ENCODE data around the gene OBSCN. TPM values are rescaled to one million over a fixed set of nuclear protein-coding genes. Genes with fewer than 3 reads are reported as not detected.

The OBSCN gene
- total and polyA plus RNA-seq, 2 donors (not counting 3 experiments of a cell fraction or from before 2014, with no cell fraction given), result 1.5 to 2.9 TPM

DNA sequence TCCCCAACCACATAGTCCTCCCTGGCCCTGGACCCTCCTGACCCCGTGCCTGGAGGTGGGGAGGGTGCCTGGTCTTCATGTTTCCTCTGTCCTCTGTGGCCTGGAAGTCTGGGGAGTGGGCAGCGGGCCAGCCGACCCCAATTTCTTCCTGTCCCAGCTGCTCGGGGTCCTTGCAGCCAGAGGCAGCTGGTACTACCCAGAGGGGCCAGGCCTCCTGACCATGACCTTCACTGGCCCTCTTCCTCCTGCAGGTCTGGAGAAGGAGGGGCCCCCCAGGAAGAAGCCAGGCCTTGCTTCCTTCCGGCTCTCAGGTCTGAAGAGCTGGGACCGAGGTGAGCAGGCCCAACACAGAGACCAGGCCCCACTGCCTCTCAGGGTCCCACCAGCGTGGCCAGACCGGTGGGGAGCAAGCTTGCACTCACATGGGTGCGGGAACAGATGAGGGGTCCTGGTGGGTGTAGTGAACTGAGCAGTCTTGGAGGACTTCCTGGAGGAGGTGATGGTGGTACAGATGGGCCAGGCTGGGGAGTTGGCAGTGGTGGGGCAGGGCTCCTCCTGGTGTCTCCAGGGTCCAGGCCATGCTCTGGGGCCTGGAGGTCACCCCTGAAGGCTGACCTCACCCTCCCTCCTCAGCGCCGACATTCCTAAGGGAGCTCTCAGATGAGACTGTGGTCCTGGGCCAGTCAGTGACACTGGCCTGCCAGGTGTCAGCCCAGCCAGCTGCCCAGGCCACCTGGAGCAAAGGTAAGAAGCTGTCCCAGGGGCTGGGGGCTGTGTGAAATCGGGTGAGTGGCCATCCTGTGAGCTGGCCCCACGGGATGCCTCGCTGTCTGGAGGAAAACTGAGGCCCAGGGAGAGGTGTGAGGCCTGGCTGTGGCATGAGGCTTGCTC, 166.1 kb downstream of the OBSCN start:
- Histone ChIP-seq H3K36me3 (ENCODE audit: control insufficient read depth in 2 of 2, extremely low read depth in 1 of 2, insufficient read depth in 2 of 2, low read length in 2 of 2) (no peaks in the 10 kb centered on the region), H3K27me3 (ENCODE audit: control insufficient read depth in 2 of 2, insufficient read depth in 2 of 2, low read length in 2 of 2) (peaks cover 0 to under 1% of the 10 kb centered on the region in 2 experiments), H4K20me1 (replicated peaks; ENCODE audit: control insufficient read depth, extremely low read depth, insufficient read depth, low read length) (no peaks in the 10 kb centered on the region), H2AFZ (ENCODE audit: low read depth, low read length) (no peak overlapping the region), H3K9me3 (replicated peaks; ENCODE audit: control insufficient read depth, insufficient read depth, low read length) (no peaks in the 10 kb centered on the region), H3K4me3 (replicated peaks in 1 of 3; ENCODE audit: insufficient read depth in 1 of 3, low read depth in 1 of 3, low read length in 3 of 3) (no peak overlapping the region), H3K79me2 (ENCODE audit: control insufficient read depth, insufficient read depth, low read length) (no peaks in the 10 kb centered on the region), H3K4me1 (ENCODE audit: control insufficient read depth, extremely low read depth, insufficient read depth, low read length) (peaks cover 3% of the 10 kb centered on the region), H3K4me2 (ENCODE audit: insufficient read depth, low read length) (no peak overlapping the region), H3K27ac (ENCODE audit: insufficient read depth, low read depth, low read length) (no peak overlapping the region), H3K9ac (replicated peaks; ENCODE audit: extremely low read depth, insufficient read depth, low read length) (no peak overlapping the region), H3K9me1 (replicated peaks; ENCODE audit: control insufficient read depth, extremely low read depth, insufficient read depth, low read length) (no peaks in the 10 kb centered on the region)
- BruUV-seq (replicated peaks), result no TSS peak
- intact Hi-C loops (cut with micrococcal nuclease), result no loop called here
- FAIRE-seq, result no peak
- no peak for DNase-seq (ENCODE audit: low read depth, low spot score)
- TF ChIP-seq FOS (IDR thresholded peaks at IDR 0.05; ENCODE audit: borderline replicate concordance, insufficient read depth, low read length), result no peak
- TF ChIP-seq, protein P1, sequence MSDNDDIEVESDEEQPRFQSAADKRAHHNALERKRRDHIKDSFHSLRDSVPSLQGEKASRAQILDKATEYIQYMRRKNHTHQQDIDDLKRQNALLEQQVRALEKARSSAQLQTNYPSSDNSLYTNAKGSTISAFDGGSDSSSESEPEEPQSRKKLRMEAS (IDR thresholded peaks at IDR 0.05; ENCODE audit: insufficient read depth, insufficient read length), result no peak
- no peak for TF ChIP-seq JUN (IDR thresholded peaks at IDR 0.05; ENCODE audit: borderline replicate concordance, insufficient read depth, insufficient read length, low read depth)
- TF ChIP-seq MYC (IDR thresholded peaks at IDR 0.05; ENCODE audit: low read depth, low read length), result no peak
- TF ChIP-seq POLR2AphosphoS5 (IDR thresholded peaks at IDR 0.05; ENCODE audit: insufficient read depth, low read depth, low read length), result no peak
- TF ChIP-seq, protein P2, sequence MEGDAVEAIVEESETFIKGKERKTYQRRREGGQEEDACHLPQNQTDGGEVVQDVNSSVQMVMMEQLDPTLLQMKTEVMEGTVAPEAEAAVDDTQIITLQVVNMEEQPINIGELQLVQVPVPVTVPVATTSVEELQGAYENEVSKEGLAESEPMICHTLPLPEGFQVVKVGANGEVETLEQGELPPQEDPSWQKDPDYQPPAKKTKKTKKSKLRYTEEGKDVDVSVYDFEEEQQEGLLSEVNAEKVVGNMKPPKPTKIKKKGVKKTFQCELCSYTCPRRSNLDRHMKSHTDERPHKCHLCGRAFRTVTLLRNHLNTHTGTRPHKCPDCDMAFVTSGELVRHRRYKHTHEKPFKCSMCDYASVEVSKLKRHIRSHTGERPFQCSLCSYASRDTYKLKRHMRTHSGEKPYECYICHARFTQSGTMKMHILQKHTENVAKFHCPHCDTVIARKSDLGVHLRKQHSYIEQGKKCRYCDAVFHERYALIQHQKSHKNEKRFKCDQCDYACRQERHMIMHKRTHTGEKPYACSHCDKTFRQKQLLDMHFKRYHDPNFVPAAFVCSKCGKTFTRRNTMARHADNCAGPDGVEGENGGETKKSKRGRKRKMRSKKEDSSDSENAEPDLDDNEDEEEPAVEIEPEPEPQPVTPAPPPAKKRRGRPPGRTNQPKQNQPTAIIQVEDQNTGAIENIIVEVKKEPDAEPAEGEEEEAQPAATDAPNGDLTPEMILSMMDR (IDR thresholded peaks at IDR 0.05; ENCODE audit: extremely low read depth in 1 of 2, insufficient read depth in 1 of 2, low read depth in 1 of 2, low read length in 2 of 2), result no peak
- ChIA-PET POLR2A (no interaction called here), CTCF (interaction anchor here (3.1 kb wide), 1 partner anchor 19 kb away, joined by 16 read pairs; no protein-coding TSS in a partner anchor)
- dilution Hi-C loops (cut with MboI; ENCODE audit: extremely low pct_ligation_motif_present, low sequenced_read_pairs), result no loop called here
